PFSK-1 (cell line): ENCODE data around the gene ERN2.

Experiments used
- POLR2AphosphoS5 ChIP-seq: IDR thresholded peaks from 2 replicates; pipeline ENCODE4 v1.6.1; 2012; ENCODE audit warnings: low read depth, mild to moderate bottlenecking, control low read depth, low read length, moderate library complexity
- TAF1 ChIP-seq: IDR thresholded peaks from 2 replicates; pipeline ENCODE4 v1.6.1; 2012; ENCODE audit warnings: low read length, control low read depth, borderline replicate concordance; ENCODE audit not compliant: insufficient read depth

DNA sequence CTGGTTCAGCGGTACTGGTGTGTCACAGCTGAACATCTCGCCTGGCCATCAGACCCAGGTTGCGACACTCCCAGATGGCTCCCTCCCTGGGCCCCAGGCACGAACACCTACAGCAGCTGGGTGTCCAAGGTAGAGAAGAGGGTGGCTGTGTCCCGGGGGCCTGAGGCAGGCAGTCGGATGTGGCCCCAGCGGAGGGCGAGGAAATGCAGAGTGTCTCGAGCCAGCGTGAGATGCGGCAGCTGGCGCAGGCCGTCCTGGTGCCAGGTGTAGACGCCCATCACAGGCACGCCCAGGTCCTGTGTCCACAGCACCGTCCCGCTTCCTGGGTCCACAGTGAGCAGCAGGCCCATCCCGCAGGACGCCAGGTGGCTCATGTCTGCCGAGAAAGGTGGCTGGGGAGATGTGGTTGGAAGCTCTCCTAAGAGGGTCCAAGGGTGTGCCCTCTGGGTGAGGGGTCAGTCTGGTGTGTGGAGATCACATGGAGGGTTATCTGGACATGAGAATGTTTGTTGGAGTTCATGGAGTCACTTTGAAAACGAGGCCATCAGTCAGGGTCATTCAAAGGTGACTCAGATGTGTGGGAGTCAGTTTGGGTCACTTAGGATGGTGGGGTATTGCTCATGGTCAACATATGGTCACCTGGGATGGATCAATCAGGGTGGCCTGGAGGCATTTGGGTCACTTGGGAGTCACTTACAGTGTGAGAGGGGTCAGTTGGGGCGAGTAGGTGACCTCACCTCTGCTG lies 8.1 kb downstream of the ERN2 start:
- TF ChIP-seq TAF1, result no peak
- no peak for TF ChIP-seq POLR2AphosphoS5
